Right lobe of liver (tissue), 4 donors: Measurements from ENCODE around the gene UTP14C.

Source experiments
- POLR2A ChIP-seq: fragments of 450-650 bp; IDR thresholded peaks from one replicate; pipeline ENCODE4 v1.6.1; 2017; ENCODE audit warnings: antibody characterized with exemption, mild to moderate bottlenecking
- TF ChIP-seq, protein P1 (sequence below), 4 donors: fragments of 200-600 bp in 3 of 4; fragments of 450-650 bp in 1 of 4; IDR thresholded peaks; one replicate each; pipeline versions ENCODE4 v1.5.1 to v1.8.0; 2016 to 2022; ENCODE audit warnings: antibody characterized with exemption in 4 of 4, mild to moderate bottlenecking in 2 of 4
- donor health status: DM: no; HTN: no; CAD: no.
- donor health status: DM: no; HTN: no; CAD: no.
- donor health status: DM: no; HTN: yes; CAD: no.

DNA sequence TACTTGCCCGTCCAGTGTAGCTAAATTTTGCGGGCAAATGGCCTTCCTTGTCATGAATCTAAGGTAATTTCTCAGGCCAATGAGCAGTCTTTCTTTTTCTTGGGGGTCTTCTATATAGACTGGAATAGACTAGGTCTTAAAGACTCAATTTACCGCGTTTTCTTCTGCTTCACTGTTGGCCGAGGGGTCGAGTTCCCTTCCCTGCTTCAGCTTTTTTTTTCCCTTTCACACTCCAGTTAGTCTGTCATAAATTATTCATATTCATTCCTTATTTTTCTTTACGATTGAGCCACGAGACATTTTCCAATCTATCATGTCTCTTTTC, 12.0 kb upstream of the UTP14C start:
- TF ChIP-seq POLR2A: no peak
- TF ChIP-seq, protein P1, sequence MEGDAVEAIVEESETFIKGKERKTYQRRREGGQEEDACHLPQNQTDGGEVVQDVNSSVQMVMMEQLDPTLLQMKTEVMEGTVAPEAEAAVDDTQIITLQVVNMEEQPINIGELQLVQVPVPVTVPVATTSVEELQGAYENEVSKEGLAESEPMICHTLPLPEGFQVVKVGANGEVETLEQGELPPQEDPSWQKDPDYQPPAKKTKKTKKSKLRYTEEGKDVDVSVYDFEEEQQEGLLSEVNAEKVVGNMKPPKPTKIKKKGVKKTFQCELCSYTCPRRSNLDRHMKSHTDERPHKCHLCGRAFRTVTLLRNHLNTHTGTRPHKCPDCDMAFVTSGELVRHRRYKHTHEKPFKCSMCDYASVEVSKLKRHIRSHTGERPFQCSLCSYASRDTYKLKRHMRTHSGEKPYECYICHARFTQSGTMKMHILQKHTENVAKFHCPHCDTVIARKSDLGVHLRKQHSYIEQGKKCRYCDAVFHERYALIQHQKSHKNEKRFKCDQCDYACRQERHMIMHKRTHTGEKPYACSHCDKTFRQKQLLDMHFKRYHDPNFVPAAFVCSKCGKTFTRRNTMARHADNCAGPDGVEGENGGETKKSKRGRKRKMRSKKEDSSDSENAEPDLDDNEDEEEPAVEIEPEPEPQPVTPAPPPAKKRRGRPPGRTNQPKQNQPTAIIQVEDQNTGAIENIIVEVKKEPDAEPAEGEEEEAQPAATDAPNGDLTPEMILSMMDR (IDR thresholded peaks at IDR 0.05): no peak
